Measurements from ENCODE around the gene SCN3B. TPM values are rescaled to one million over a fixed set of nuclear protein-coding genes. Genes with fewer than 3 reads are reported as not detected.
A peak's percentile ranks its signal among the peaks of the same experiment; 100 is the strongest.

The SCN3B gene
- total and polyA plus RNA-seq, 2 experiments from 2014 or later = 0.30 to 1.8 TPM

GRCh38 chr11:123622576-123622975, 31.8 kb downstream of the SCN3B start:
- 92% methylated on average over 9 of the region's 9 CpGs for WGBS (ENCODE audit: low lambda C conversion rate, missing lambda C conversion rate)
- H3K4me1 ChIP-seq (ENCODE audit: insufficient read depth) = no peaks in the 10 kb centered on the region
- no peaks in the 10 kb centered on the region for H4K20me1 ChIP-seq (ENCODE audit: insufficient read depth, poor library complexity, severe bottlenecking)
- H3K9me3 ChIP-seq (ENCODE audit: low read depth) = no peaks in the 10 kb centered on the region
- no peak overlapping the region for H3K27ac ChIP-seq
- DNase-seq (ENCODE audit: low spot score) = no peak
- TF ChIP-seq EZH2phosphoT487 (IDR thresholded peaks at IDR 0.05; ENCODE audit: low read depth, severe bottlenecking, unreplicated experiment) = no peak
- no peak for TF ChIP-seq EZH2 (IDR thresholded peaks at IDR 0.05; ENCODE audit: borderline replicate concordance)
- no peaks in the 10 kb centered on the region for H3K36me3 ChIP-seq (replicated peaks; ENCODE audit: insufficient read depth, low read depth)
- H3K4me2 ChIP-seq = no peak overlapping the region
- no peak overlapping the region for H3K4me3 ChIP-seq
- H3K79me2 ChIP-seq = no peaks in the 10 kb centered on the region
- no peaks in the 10 kb centered on the region for H3K27me3 ChIP-seq
- H3K9me2 ChIP-seq (replicated peaks; ENCODE audit: insufficient read depth) = no peaks in the 10 kb centered on the region
- no peak overlapping the region for H2AFZ ChIP-seq

- Histone ChIP-seq H3K36me3 (replicated peaks; ENCODE audit: insufficient read depth, low read depth) (no peaks in the 10 kb centered on the region), H3K79me2 (no peaks in the 10 kb centered on the region), H2AFZ (no peak overlapping the region), H3K9me3 (ENCODE audit: low read depth) (no peaks in the 10 kb centered on the region), H4K20me1 (ENCODE audit: insufficient read depth, poor library complexity, severe bottlenecking) (no peaks in the 10 kb centered on the region), H3K4me3 (no peak overlapping the region), H3K4me2 (no peak overlapping the region), H3K9me2 (replicated peaks; ENCODE audit: insufficient read depth) (no peaks in the 10 kb centered on the region), H3K27ac (no peak overlapping the region), H3K4me1 (ENCODE audit: insufficient read depth) (no peaks in the 10 kb centered on the region), H3K27me3 (no peaks in the 10 kb centered on the region)
- no peak for TF ChIP-seq EZH2 (IDR thresholded peaks at IDR 0.05; ENCODE audit: borderline replicate concordance)
- TF ChIP-seq CTCF (IDR thresholded peaks at IDR 0.05; ENCODE audit: poor library complexity) = no peak
- TF ChIP-seq EZH2phosphoT487 (IDR thresholded peaks at IDR 0.05; ENCODE audit: low read depth, severe bottlenecking, unreplicated experiment) = no peak
- peak; percentile 46 for DNase-seq (ENCODE audit: low spot score)
- 76% methylated on average over 11 of the region's 11 CpGs for WGBS (ENCODE audit: low lambda C conversion rate, missing lambda C conversion rate)
These were observed 37.8 kb downstream of the SCN3B start for GRCh38 chr11:123616505-123617198.

- Histone ChIP-seq H3K36me3 (replicated peaks; ENCODE audit: insufficient read depth, low read depth) (no peaks in the 10 kb centered on the region), H3K27ac (no peak overlapping the region), H4K20me1 (ENCODE audit: insufficient read depth, poor library complexity, severe bottlenecking) (no peaks in the 10 kb centered on the region), H3K27me3 (no peaks in the 10 kb centered on the region), H3K4me2 (no peak overlapping the region), H3K79me2 (no peaks in the 10 kb centered on the region), H3K9me2 (replicated peaks; ENCODE audit: insufficient read depth) (no peaks in the 10 kb centered on the region), H3K4me3 (no peak overlapping the region), H2AFZ (no peak overlapping the region), H3K9me3 (ENCODE audit: low read depth) (no peaks in the 10 kb centered on the region), H3K4me1 (ENCODE audit: insufficient read depth) (no peaks in the 10 kb centered on the region)
- no peak for TF ChIP-seq EZH2 (IDR thresholded peaks at IDR 0.05; ENCODE audit: borderline replicate concordance)
- TF ChIP-seq CTCF (IDR thresholded peaks at IDR 0.05; ENCODE audit: poor library complexity) = no peak
- no peak for TF ChIP-seq EZH2phosphoT487 (IDR thresholded peaks at IDR 0.05; ENCODE audit: low read depth, severe bottlenecking, unreplicated experiment)
- DNase-seq (ENCODE audit: low spot score) = no peak
- WGBS (ENCODE audit: low lambda C conversion rate, missing lambda C conversion rate) = 89% methylated on average over 3 of the region's 4 CpGs
These were observed 42.7 kb downstream of the SCN3B start for GRCh38 chr11:123611698-123612097.

- Histone ChIP-seq H3K9me3 (ENCODE audit: low read depth) (no peaks in the 10 kb centered on the region), H3K4me2 (no peak overlapping the region), H3K4me3 (no peak overlapping the region), H2AFZ (no peak overlapping the region), H4K20me1 (ENCODE audit: insufficient read depth, poor library complexity, severe bottlenecking) (no peaks in the 10 kb centered on the region), H3K9me2 (replicated peaks; ENCODE audit: insufficient read depth) (no peaks in the 10 kb centered on the region), H3K27ac (no peak overlapping the region), H3K79me2 (no peaks in the 10 kb centered on the region), H3K27me3 (no peaks in the 10 kb centered on the region), H3K36me3 (replicated peaks; ENCODE audit: insufficient read depth, low read depth) (no peaks in the 10 kb centered on the region), H3K4me1 (ENCODE audit: insufficient read depth) (no peaks in the 10 kb centered on the region)
- no peak for TF ChIP-seq EZH2phosphoT487 (IDR thresholded peaks at IDR 0.05; ENCODE audit: low read depth, severe bottlenecking, unreplicated experiment)
- no peak for TF ChIP-seq EZH2 (IDR thresholded peaks at IDR 0.05; ENCODE audit: borderline replicate concordance)
- TF ChIP-seq CTCF (IDR thresholded peaks at IDR 0.05; ENCODE audit: poor library complexity) = no peak
- WGBS (ENCODE audit: low lambda C conversion rate, missing lambda C conversion rate) = 93% methylated on average over 8 of the region's 8 CpGs
- no peak for DNase-seq (ENCODE audit: low spot score)
These were observed 45.5 kb downstream of the SCN3B start for GRCh38 chr11:123608945-123609344.
